GM21825 (cell line): ENCODE measurements around the gene CHST8.
"Not testable (repeated sequence)": the region's sequence is repeated elsewhere in the genome, so short reads cannot be mapped to it uniquely, and the experiment has no call there.

Source experiments
- ATAC-seq: cut with Tn5 transposase; IDR thresholded peaks from one replicate; pipeline ENCODE4 v1.9.1; 2021; ENCODE audit warnings: mild to moderate bottlenecking, moderate library complexity; ENCODE audit not compliant: unreplicated experiment

CHST8 gene

GRCh38 chr19:33689138-33689746 is 67.5 kb downstream of the CHST8 start:
- ATAC-seq = no peak

- no peak for ATAC-seq
Measured at GRCh38 chr19:33689868-33690267, 68.1 kb downstream of the CHST8 start.

- no peak for ATAC-seq
Measured at GRCh38 chr19:33690378-33691029, 68.8 kb downstream of the CHST8 start.

- ATAC-seq = no peak
Measured at GRCh38 chr19:33691030-33691427, 69.3 kb downstream of the CHST8 start.

- no peak for ATAC-seq
Measured at GRCh38 chr19:33691736-33692135, 70.0 kb downstream of the CHST8 start.

- no peak for ATAC-seq
Measured at GRCh38 chr19:33693678-33694077, 71.9 kb downstream of the CHST8 start.

GRCh38 chr19:33695547-33695946 is 73.8 kb downstream of the CHST8 start:
- ATAC-seq = not testable (repeated sequence)

GRCh38 chr19:33697766-33698165 is 76.0 kb downstream of the CHST8 start:
- ATAC-seq = no peak

- ATAC-seq = no peak
Measured at GRCh38 chr19:33698576-33699435, 77.1 kb downstream of the CHST8 start.

- ATAC-seq = no peak
Measured at GRCh38 chr19:33699754-33700407, 78.1 kb downstream of the CHST8 start.

- ATAC-seq = no peak
Measured at GRCh38 chr19:33700408-33701013, 78.8 kb downstream of the CHST8 start.

- ATAC-seq = no peak
Measured at GRCh38 chr19:33701565-33701964, 79.8 kb downstream of the CHST8 start.

GRCh38 chr19:33702606-33703437 is 81.1 kb downstream of the CHST8 start:
- ATAC-seq = no peak

GRCh38 chr19:33703438-33703750 is 81.6 kb downstream of the CHST8 start:
- no peak for ATAC-seq

- ATAC-seq = no peak
Measured at GRCh38 chr19:33703821-33704220, 82.1 kb downstream of the CHST8 start.

GRCh38 chr19:33704271-33704670 is 82.5 kb downstream of the CHST8 start:
- ATAC-seq = no peak

GRCh38 chr19:33705090-33705847 is 83.5 kb downstream of the CHST8 start:
- no peak for ATAC-seq

GRCh38 chr19:33705860-33706259 is 84.1 kb downstream of the CHST8 start:
- no peak for ATAC-seq

GRCh38 chr19:33706631-33707030 is 84.9 kb downstream of the CHST8 start:
- ATAC-seq = no peak

GRCh38 chr19:33712268-33712667 is 90.5 kb downstream of the CHST8 start:
- ATAC-seq = no peak
